ENCODE measurements around the gene FRMD5.

DNA sequence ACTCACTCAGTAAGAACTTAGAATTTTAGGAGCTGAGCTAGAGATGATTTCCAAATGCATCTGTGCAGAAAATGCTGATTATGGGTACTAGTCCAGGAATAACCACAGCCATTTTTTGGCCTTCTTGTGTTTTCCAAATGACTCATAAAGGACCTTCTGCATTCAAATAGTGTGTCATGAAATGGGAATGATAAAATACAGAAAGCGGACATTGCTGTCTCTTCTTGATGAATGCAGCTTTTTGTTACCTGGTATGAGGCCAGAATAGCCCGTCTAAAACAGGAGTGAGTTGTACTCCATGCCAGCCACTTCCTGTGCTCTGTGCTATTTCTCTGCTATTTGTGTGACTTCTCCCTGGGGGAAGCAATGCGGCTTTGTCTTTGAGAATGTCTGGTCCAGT lies 20.5 kb upstream of the FRMD5 start:
- TF ChIP-seq CTCF (IDR thresholded peaks at IDR 0.05; ENCODE audit: low read depth, low read length, poor library complexity, severe bottlenecking), result no peak
- no peak for TF ChIP-seq EZH2phosphoT487 (IDR thresholded peaks at IDR 0.05; ENCODE audit: borderline replicate concordance, low read length)
